GM12892 (cell line): Measurements from ENCODE around the gene ANKRD13C.

Experiments
- POLR2A ChIP-seq: IDR thresholded peaks from 2 replicates; pipeline ENCODE4 v1.6.1; 2011; ENCODE audit warnings: low read depth, low read length, control low read depth
- POLR2AphosphoS5 ChIP-seq: IDR thresholded peaks from 2 replicates; pipeline ENCODE4 v1.6.1; 2011; ENCODE audit warnings: low read depth, low read length, control low read depth
- TAF1 ChIP-seq: IDR thresholded peaks from 2 replicates; pipeline ENCODE4 v1.6.1; 2011; ENCODE audit warnings: low read depth, mild to moderate bottlenecking, control low read depth, low read length, borderline replicate concordance

GRCh38 chr1:70358921-70359564, 4.5 kb upstream of the ANKRD13C start:
- no peak for TF ChIP-seq POLR2A
- no peak for TF ChIP-seq POLR2AphosphoS5
- no peak for TF ChIP-seq TAF1
